ENCODE data around the gene ZFYVE9. TPM values are rescaled to one million over a fixed set of nuclear protein-coding genes. Genes with fewer than 3 reads are reported as not detected.

ZFYVE9 gene
- polyA plus RNA-seq, 1 donor from 2014 or later: 18.1 TPM

GRCh38 chr1:52360595-52360968 is 218.7 kb downstream of the ZFYVE9 start:
- Histone ChIP-seq H4K20me1 (ENCODE audit: insufficient read depth) (no peaks in the 10 kb centered on the region), H2AFZ (ENCODE audit: low read depth, low read length) (no peak overlapping the region), H3K9me2 (ENCODE audit: insufficient read depth, low read length) (no peaks in the 10 kb centered on the region), H3K4me2 (ENCODE audit: low read length) (no peak overlapping the region), H3K27me3 (ENCODE audit: insufficient read depth, low read depth, low read length) (no peaks in the 10 kb centered on the region), H3K9ac (ENCODE audit: low read length) (no peak overlapping the region), H3K4me3 (ENCODE audit: low read length) (no peak overlapping the region), H3F3A (ENCODE audit: insufficient read depth, low read length, poor library complexity, severe bottlenecking) (no peaks in the 10 kb centered on the region), H3K36me3 (ENCODE audit: insufficient read depth, low read length) (no peaks in the 10 kb centered on the region), H3K9me3 (ENCODE audit: low read length) (no peaks in the 10 kb centered on the region), H3K27ac (ENCODE audit: low read length) (no peak overlapping the region), H3K79me2 (replicated peaks; ENCODE audit: insufficient read depth, low read length) (peaks cover 16% of the 10 kb centered on the region)
- TF ChIP-seq RAD21 (conservative IDR thresholded peaks at IDR 0.05) (no peak), SMC3 (conservative IDR thresholded peaks at IDR 0.05; ENCODE audit: poor library complexity) (no peak), REST (IDR thresholded peaks at IDR 0.05; ENCODE audit: borderline replicate concordance) (no peak), EP300 (conservative IDR thresholded peaks at IDR 0.05; ENCODE audit: poor library complexity, severe bottlenecking) (no peak), MXI1 (conservative IDR thresholded peaks at IDR 0.05; ENCODE audit: poor library complexity, severe bottlenecking) (no peak), EZH2 (IDR thresholded peaks at IDR 0.05; ENCODE audit: borderline replicate concordance, insufficient read depth, low read length, poor library complexity, severe bottlenecking) (no peak), CTCF (IDR thresholded peaks at IDR 0.05; ENCODE audit: poor library complexity, severe bottlenecking) (no peak), POLR2AphosphoS5 (IDR thresholded peaks at IDR 0.05) (no peak)

- H4K20me1 ChIP-seq (ENCODE audit: insufficient read depth): no peaks in the 10 kb centered on the region
- H3K4me3 ChIP-seq (ENCODE audit: low read length): peak overlapping the region; percentile 98
- H3K9me2 ChIP-seq (ENCODE audit: insufficient read depth, low read length): no peaks in the 10 kb centered on the region
- TF ChIP-seq TAF1 (IDR thresholded peaks at IDR 0.05; ENCODE audit: low read depth) (no peak), SMC3 (conservative IDR thresholded peaks at IDR 0.05; ENCODE audit: poor library complexity) (no peak), POLR2AphosphoS5 (IDR thresholded peaks at IDR 0.05) (no peak), EP300 (conservative IDR thresholded peaks at IDR 0.05; ENCODE audit: poor library complexity, severe bottlenecking) (no peak), EZH2 (IDR thresholded peaks at IDR 0.05; ENCODE audit: borderline replicate concordance, insufficient read depth, low read length, poor library complexity, severe bottlenecking) (no peak), REST (IDR thresholded peaks at IDR 0.05; ENCODE audit: borderline replicate concordance) (no peak), RAD21 (conservative IDR thresholded peaks at IDR 0.05) (no peak), CTCF (IDR thresholded peaks at IDR 0.05; ENCODE audit: poor library complexity, severe bottlenecking) (no peak), MXI1 (conservative IDR thresholded peaks at IDR 0.05; ENCODE audit: poor library complexity, severe bottlenecking) (no peak)
- H2AFZ ChIP-seq (ENCODE audit: low read depth, low read length): no peak overlapping the region
- H3K4me2 ChIP-seq (ENCODE audit: low read length): peak overlapping the region; percentile 100
- H3F3A ChIP-seq (ENCODE audit: insufficient read depth, low read length, poor library complexity, severe bottlenecking): no peaks in the 10 kb centered on the region
- H3K9me3 ChIP-seq (ENCODE audit: low read length): no peaks in the 10 kb centered on the region
- no peak overlapping the region for H3K27ac ChIP-seq (ENCODE audit: low read length)
- H3K27me3 ChIP-seq (ENCODE audit: insufficient read depth, low read depth, low read length): no peaks in the 10 kb centered on the region
- H3K36me3 ChIP-seq (ENCODE audit: insufficient read depth, low read length): no peaks in the 10 kb centered on the region
- H3K9ac ChIP-seq (ENCODE audit: low read length): peak overlapping the region; percentile 93
- H3K79me2 ChIP-seq (replicated peaks; ENCODE audit: insufficient read depth, low read length): peaks cover 18% of the 10 kb centered on the region
Observed at GRCh38 chr1:52364235-52364839, 222.4 kb downstream of the ZFYVE9 start.
